Metanephros (tissue), 1 donor: ENCODE results near the gene FAM193B. TPM values are rescaled to one million over a fixed set of nuclear protein-coding genes. Genes with fewer than 3 reads are reported as not detected.

Experiments
- total RNA-seq: library from RNA; depleted of rRNA; stranded (reverse); fragments of >200 nt; gene quantifications from one replicate; pipeline ENCODE4 v1.2.3, GENCODE V29; 2014

The FAM193B gene
- 50.7 TPM for total RNA-seq

GRCh38 chr5:177554474-177555111, at the start of gene FAM193B:
Gene FAM193B, minus strand, starts transcription at chr5:177554563. Its CDS starts 105 bp downstream, at chr5:177554458.

GRCh38 chr5:177599731-177600507, 45.6 kb upstream of the FAM193B start, which contains the start of gene B4GALT7:
Gene B4GALT7, plus strand, starts transcription at chr5:177600132. Its CDS starts 79 bp downstream, at chr5:177600211.

GRCh38 chr5:177592010-177592834, 37.9 kb upstream of the FAM193B start, which contains the start of gene TMED9:
Gene TMED9, plus strand, starts transcription at chr5:177592203. Its CDS starts 12 bp downstream, at chr5:177592215.

GRCh38 chr5:177516601-177517568, 37.5 kb downstream of the FAM193B start, which contains the start of gene DDX41:
Gene DDX41, minus strand, starts transcription at chr5:177516961. Its CDS starts 16 bp downstream, at chr5:177516945.

GRCh38 chr5:177509381-177509951, 44.9 kb downstream of the FAM193B start, which contains the start of gene DOK3:
Gene DOK3, minus strand, starts transcription at chr5:177509826. Its CDS starts 286 bp downstream, at chr5:177509540.

GRCh38 chr5:177497292-177498012, 56.9 kb downstream of the FAM193B start, which contains the start of gene PDLIM7:
Gene PDLIM7, minus strand, starts transcription at chr5:177497604. Its CDS starts 1,092 bp downstream, at chr5:177496512.

GRCh38 chr5:177473443-177474001, 80.8 kb downstream of the FAM193B start, which contains the start of gene DBN1:
Gene DBN1, minus strand, starts transcription at chr5:177473634. Its CDS starts 113 bp downstream, at chr5:177473521.

Other genes starting within 250 kb of the FAM193B start
- gene MXD3, start 242.7 kb downstream of the FAM193B start, total RNA-seq = 32.5 TPM
- gene LMAN2, start 202.9 kb downstream of the FAM193B start, total RNA-seq = 213 TPM
- gene RGS14, start 196.6 kb downstream of the FAM193B start, total RNA-seq = 21.0 TPM
- 166 TPM for gene SLC34A1, start 170.1 kb downstream of the FAM193B start, total RNA-seq
- gene PFN3, start 153.9 kb downstream of the FAM193B start, total RNA-seq = not detected
- 0.29 TPM for gene F12, start 145.0 kb downstream of the FAM193B start, total RNA-seq
- 23.1 TPM for gene GRK6, start 127.9 kb downstream of the FAM193B start, total RNA-seq
- 2.4 TPM for gene PRR7, start 107.7 kb downstream of the FAM193B start, total RNA-seq
- 113 TPM for gene DBN1, start 80.9 kb downstream of the FAM193B start, total RNA-seq
- 184 TPM for gene PDLIM7, start 57.0 kb downstream of the FAM193B start, total RNA-seq
- 11.3 TPM for gene DOK3, start 44.7 kb downstream of the FAM193B start, total RNA-seq
- gene DDX41, start 37.6 kb downstream of the FAM193B start, total RNA-seq = 80.6 TPM
- 91.2 TPM for gene TMED9, start 37.6 kb upstream of the FAM193B start, total RNA-seq
- 34.8 TPM for gene B4GALT7, start 45.6 kb upstream of the FAM193B start, total RNA-seq
- 0.58 TPM for gene FAM153A, start 228.3 kb upstream of the FAM193B start, total RNA-seq